ENCODE data around the gene SMIM12.
"Not testable (repeated sequence)": the region's sequence is repeated elsewhere in the genome, so short reads cannot be mapped to it uniquely, and the experiment has no call there.

Gene SMIM12

DNA sequence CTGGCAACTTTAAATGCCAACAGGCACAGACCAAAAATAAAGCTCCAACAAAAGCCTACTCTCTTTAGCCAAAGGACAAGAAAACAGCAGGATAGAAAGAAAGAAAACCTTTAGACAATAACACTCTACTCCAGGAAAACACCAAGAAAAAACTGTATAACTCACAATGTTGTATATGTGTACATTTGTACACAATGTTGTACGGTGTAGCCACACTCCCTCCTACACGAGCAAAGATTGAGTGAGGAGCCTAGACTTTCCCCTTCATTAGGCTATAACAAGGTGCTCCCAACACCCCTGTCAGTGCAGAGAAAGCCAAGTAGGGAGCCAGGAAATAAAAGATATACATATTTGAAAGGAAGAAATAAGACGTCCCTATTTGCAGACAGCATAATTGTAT is 42.8 kb downstream of the SMIM12 start:
- no peak for FAIRE-seq
- TF ChIP-seq TAF1 (IDR thresholded peaks at IDR 0.05; ENCODE audit: low read depth, low read length), result no peak
- no peak for TF ChIP-seq PAX5 (IDR thresholded peaks at IDR 0.05; ENCODE audit: insufficient read depth, low read length, severe bottlenecking)
- no peak for TF ChIP-seq SPI1 (IDR thresholded peaks at IDR 0.05; ENCODE audit: low read depth, low read length)
- TF ChIP-seq POU2F2 (IDR thresholded peaks at IDR 0.05; ENCODE audit: low read depth, low read length), result no peak
- TF ChIP-seq POLR2AphosphoS5 (IDR thresholded peaks at IDR 0.05; ENCODE audit: low read depth, low read length), result no peak
- TF ChIP-seq POLR2A (IDR thresholded peaks at IDR 0.05; ENCODE audit: low read depth, low read length), result no peak

DNA sequence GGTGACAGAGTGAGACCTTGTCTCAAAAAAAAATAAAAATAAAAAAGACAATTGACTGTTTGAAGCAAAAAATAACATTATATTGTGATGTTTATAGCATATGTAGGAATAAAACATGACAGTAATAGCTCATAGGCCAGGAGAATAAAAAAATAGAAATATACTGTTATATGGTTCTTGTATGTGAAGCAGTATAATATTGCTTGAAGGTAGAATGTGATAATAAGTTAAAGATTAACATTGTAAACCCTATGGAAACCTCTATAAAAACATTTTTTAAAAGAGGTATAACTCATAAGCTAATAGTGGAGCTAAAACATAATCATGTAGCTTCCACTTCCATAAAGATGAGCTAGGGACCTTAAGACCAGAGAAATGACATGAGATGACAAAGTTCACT is 43.2 kb downstream of the SMIM12 start:
- TF ChIP-seq POU2F2 (IDR thresholded peaks at IDR 0.05; ENCODE audit: low read depth, low read length) (no peak), POLR2AphosphoS5 (IDR thresholded peaks at IDR 0.05; ENCODE audit: low read depth, low read length) (no peak), TAF1 (IDR thresholded peaks at IDR 0.05; ENCODE audit: low read depth, low read length) (no peak), SPI1 (IDR thresholded peaks at IDR 0.05; ENCODE audit: low read depth, low read length) (no peak), PAX5 (IDR thresholded peaks at IDR 0.05; ENCODE audit: insufficient read depth, low read length, severe bottlenecking) (no peak), POLR2A (IDR thresholded peaks at IDR 0.05; ENCODE audit: low read depth, low read length) (no peak)
- no peak for DNase-seq (ENCODE audit: insufficient read length, low spot score)
- FAIRE-seq, result no peak

More for the DNA sequence above, 42.8 kb downstream of the SMIM12 start:
- no peak for DNase-seq (ENCODE audit: insufficient read length, low spot score)

DNA sequence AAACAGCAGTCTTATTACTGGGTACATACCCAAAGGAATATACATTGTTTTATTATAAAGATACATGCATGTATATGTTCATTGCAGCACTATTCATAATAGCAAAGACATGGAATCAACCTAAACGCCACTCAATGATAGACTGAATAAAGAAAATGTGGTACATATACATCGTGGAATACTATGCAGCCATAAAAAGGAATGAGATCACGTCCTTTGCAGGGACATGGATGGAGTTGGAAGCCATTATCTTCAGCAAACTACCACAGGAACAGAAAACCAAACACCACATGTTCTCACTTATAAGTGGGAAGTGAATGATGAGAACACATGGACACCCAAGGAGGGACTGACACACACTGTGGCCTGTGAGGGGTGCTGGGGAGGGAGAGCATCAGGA is 48.8 kb downstream of the SMIM12 start:
- not testable (repeated sequence) for FAIRE-seq; DNase-seq (ENCODE audit: insufficient read length, low spot score)

DNA sequence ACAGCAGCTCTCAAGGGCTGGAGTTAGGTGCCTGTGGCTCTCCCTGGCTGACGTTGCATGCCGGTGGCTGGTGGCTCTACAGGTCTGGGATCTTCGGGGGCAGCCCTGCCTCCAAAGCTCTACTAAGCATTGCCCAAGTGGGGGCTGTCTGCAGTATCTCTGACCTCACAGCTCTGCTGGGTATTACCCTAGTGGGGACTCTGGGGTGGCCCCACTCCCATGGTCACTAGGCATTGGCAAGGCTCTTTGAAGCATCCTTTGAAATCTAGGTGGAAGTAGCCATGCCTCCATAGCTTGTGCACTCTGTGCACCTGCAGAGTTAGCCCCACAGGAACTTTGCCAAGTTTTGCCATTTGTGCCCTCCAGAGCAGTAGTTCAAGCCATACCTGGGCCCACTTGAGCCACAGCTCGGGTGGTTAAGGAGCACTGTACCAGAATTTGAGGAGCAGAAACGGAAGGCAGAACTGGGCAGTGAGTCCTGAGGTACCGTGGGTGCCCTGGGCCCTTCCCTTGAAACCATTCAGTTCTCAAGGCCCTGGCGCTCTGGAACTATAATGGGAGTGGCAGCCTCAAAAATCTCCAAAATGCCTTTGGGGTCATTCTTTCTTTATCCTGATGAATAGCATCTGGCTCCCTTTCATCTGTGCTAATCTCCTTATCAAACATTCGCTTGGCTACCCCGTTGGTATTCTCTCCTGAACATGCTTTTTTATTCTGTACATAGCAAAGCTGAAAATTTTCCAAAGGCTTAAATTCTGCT is 51.3 kb downstream of the SMIM12 start:
- TF ChIP-seq POU2F2 (IDR thresholded peaks at IDR 0.05; ENCODE audit: low read depth, low read length) (no peak), PAX5 (IDR thresholded peaks at IDR 0.05; ENCODE audit: insufficient read depth, low read length, severe bottlenecking) (no peak), SPI1 (IDR thresholded peaks at IDR 0.05; ENCODE audit: low read depth, low read length) (no peak)
- no peak for FAIRE-seq
- no peak for DNase-seq (ENCODE audit: insufficient read length, low spot score)

DNA sequence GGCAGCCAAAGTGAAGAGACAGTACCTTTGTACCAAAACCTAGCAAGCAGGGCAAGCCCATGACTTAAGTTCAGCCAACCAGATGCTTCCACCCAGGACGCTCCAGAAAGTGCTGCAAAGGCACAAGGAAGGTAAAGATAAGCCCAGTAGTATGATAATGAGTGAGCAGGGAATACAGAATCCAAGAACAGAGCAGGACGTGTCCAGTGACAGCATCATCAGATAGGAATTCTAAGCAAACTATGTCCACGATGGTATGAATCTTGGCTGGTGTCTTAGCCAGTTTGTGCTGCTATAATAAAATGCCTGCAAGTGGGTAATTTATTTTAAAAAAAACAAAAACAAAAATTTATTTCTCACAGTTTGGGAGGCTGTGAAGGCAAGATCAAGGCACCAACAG is 53.2 kb downstream of the SMIM12 start:
- DNase-seq (ENCODE audit: insufficient read length, low spot score) (no peak), FAIRE-seq (no peak)
- TF ChIP-seq TAF1 (IDR thresholded peaks at IDR 0.05; ENCODE audit: low read depth, low read length) (no peak), POLR2AphosphoS5 (IDR thresholded peaks at IDR 0.05; ENCODE audit: low read depth, low read length) (no peak), SPI1 (IDR thresholded peaks at IDR 0.05; ENCODE audit: low read depth, low read length) (no peak), PAX5 (IDR thresholded peaks at IDR 0.05; ENCODE audit: insufficient read depth, low read length, severe bottlenecking) (no peak), POU2F2 (IDR thresholded peaks at IDR 0.05; ENCODE audit: low read depth, low read length) (no peak), POLR2A (IDR thresholded peaks at IDR 0.05; ENCODE audit: low read depth, low read length) (no peak)

DNA sequence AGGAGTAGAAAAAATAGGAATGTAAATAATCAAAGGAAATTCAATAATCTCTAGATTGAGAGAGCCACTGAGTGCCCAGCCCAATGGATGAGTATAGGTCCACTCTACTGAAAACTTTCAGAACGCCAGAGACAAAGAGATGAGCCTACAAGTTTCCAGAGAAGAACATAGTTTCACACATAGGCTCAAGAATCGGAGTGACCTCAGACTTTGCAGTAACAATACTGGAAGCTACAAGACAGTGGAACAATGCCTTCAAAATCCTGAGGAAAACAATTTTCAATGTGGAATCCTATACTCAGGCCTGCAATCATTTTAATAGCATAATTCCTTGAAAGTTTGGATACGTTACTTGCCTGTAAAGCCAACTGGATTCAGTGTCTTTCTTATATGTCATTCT is 55.8 kb downstream of the SMIM12 start:
- FAIRE-seq (no peak), DNase-seq (ENCODE audit: insufficient read length, low spot score) (no peak)

More for the DNA sequence above, 55.8 kb downstream of the SMIM12 start:
- no peak for TF ChIP-seq SPI1 (IDR thresholded peaks at IDR 0.05; ENCODE audit: low read depth, low read length)
- TF ChIP-seq POLR2A (IDR thresholded peaks at IDR 0.05; ENCODE audit: low read depth, low read length), result no peak
- TF ChIP-seq TAF1 (IDR thresholded peaks at IDR 0.05; ENCODE audit: low read depth, low read length), result no peak
- no peak for TF ChIP-seq POU2F2 (IDR thresholded peaks at IDR 0.05; ENCODE audit: low read depth, low read length)
- TF ChIP-seq PAX5 (IDR thresholded peaks at IDR 0.05; ENCODE audit: insufficient read depth, low read length, severe bottlenecking), result no peak

All from GM12891 (cell line).